Measurements from ENCODE around the gene COQ10A. TPM values are rescaled to one million over a fixed set of nuclear protein-coding genes. Genes with fewer than 3 reads are reported as not detected.

COQ10A gene
- total RNA-seq, 1 donor from 2014 or later: 26.4 TPM

DNA sequence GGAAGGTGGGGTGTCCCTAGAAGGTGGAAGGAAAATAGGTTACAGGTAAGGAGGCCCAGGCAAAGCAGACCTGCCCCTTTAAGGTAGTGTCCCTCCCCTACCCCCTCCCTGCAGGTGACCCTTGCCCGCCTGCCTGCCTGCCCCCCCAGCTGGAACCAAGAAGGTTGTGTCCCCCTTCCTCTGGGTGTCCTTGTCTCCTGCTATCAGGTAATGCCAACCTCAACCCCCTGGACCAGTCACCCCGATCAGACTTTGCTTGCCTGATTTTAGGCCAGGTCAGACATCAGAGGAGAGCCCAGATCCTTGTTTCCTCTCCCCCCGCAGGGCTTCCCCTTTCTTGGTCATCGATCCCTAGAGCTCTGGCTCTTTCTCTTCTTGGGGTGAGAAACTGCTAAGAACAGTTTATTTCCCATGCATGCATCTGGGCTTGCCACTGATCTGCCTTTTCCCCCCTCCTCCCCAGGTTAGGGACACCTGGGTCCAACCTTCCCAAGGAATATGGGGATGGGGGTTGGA is 36.8 kb upstream of the COQ10A start, which contains the start of gene SLC39A5:
Gene SLC39A5, plus strand, starts transcription at position 136 of the 516 bp plus-strand sequence. CDS start 1,224 bp downstream, outside the sequence.
- no peaks in the 10 kb centered on the region for H3K27me3 Mint-ChIP-seq
- no peaks in the 10 kb centered on the region for H3K9me3 Mint-ChIP-seq
- TF ChIP-seq, protein P1, sequence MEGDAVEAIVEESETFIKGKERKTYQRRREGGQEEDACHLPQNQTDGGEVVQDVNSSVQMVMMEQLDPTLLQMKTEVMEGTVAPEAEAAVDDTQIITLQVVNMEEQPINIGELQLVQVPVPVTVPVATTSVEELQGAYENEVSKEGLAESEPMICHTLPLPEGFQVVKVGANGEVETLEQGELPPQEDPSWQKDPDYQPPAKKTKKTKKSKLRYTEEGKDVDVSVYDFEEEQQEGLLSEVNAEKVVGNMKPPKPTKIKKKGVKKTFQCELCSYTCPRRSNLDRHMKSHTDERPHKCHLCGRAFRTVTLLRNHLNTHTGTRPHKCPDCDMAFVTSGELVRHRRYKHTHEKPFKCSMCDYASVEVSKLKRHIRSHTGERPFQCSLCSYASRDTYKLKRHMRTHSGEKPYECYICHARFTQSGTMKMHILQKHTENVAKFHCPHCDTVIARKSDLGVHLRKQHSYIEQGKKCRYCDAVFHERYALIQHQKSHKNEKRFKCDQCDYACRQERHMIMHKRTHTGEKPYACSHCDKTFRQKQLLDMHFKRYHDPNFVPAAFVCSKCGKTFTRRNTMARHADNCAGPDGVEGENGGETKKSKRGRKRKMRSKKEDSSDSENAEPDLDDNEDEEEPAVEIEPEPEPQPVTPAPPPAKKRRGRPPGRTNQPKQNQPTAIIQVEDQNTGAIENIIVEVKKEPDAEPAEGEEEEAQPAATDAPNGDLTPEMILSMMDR (conservative IDR thresholded peaks at IDR 0.05): no peak
- DNase-seq (ENCODE audit: extremely low spot score, unreplicated experiment): no peak
- H3K4me1 Mint-ChIP-seq (ENCODE audit: unreplicated experiment): peaks cover 11% of the 10 kb centered on the region
- no peaks in the 10 kb centered on the region for H3K36me3 Mint-ChIP-seq
- peak within 1 kb of the TSS; percentile 86 for H3K27ac Mint-ChIP-seq
- peak within 1 kb of the TSS; percentile 61 for H3K4me3 Mint-ChIP-seq

DNA sequence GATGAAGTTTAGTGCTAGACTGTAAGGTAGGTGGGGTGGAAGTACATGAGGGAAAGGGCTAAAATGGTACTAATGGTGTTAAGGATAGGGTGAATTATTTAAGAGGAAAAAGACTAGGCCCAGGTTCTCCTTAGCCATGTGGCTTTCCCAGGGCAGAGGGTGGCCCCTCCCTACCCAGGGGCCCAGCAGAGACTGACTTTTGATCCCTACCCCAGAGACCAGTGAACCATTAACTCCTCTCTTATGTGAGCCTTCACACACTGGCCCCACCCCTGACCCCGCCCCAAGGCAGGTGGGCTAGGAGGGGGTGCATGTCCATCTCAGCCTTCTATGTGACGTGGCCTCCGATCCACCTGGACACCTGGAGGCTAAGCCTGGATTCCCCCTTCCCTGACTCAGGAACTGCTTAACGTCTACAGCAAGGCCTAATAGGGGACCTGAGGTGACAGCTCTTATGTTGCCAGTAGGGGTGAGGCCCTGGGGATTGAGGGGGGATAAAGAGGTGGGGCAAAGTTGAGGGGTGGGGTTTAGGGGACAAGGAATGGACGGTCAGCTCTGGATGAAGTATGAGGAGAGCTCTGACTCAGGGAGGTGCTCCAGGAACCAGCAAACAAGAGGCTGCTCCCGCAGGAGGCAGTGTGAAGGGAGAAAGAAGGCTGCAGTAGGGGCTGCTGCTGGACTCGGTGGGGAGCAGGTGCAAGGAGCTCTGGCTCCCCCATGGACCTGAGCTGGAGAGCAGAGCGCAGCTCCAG is 36.1 kb upstream of the COQ10A start:
- TF ChIP-seq, protein P1 (conservative IDR thresholded peaks at IDR 0.05): no peak
- Mint-ChIP-seq H3K9me3 (no peaks in the 10 kb centered on the region), H3K27ac (peak overlapping the region; percentile 86), H3K27me3 (no peaks in the 10 kb centered on the region), H3K4me3 (peak overlapping the region; percentile 61), H3K4me1 (ENCODE audit: unreplicated experiment) (peaks cover 5% of the 10 kb centered on the region), H3K36me3 (no peaks in the 10 kb centered on the region)
- DNase-seq (ENCODE audit: extremely low spot score, unreplicated experiment): no peak

DNA sequence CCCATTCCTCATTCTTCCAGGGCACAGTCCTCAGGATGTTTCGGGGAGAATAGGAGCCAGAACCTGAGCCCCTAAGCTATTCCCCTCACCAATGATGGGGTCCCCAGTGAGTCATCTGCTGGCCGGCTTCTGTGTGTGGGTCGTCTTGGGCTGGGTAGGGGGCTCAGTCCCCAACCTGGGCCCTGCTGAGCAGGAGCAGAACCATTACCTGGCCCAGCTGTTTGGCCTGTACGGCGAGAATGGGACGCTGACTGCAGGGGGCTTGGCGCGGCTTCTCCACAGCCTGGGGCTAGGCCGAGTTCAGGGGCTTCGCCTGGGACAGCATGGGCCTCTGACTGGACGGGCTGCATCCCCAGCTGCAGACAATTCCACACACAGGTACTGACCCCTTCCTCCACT is 35.6 kb upstream of the COQ10A start:
- Mint-ChIP-seq H3K4me1 (ENCODE audit: unreplicated experiment) (peaks cover 5% of the 10 kb centered on the region), H3K27ac (peak overlapping the region; percentile 86), H3K4me3 (no peak overlapping the region), H3K9me3 (no peaks in the 10 kb centered on the region), H3K27me3 (no peaks in the 10 kb centered on the region), H3K36me3 (no peaks in the 10 kb centered on the region)
- DNase-seq (ENCODE audit: extremely low spot score, unreplicated experiment): no peak
- TF ChIP-seq, protein P1 (conservative IDR thresholded peaks at IDR 0.05): no peak

DNA sequence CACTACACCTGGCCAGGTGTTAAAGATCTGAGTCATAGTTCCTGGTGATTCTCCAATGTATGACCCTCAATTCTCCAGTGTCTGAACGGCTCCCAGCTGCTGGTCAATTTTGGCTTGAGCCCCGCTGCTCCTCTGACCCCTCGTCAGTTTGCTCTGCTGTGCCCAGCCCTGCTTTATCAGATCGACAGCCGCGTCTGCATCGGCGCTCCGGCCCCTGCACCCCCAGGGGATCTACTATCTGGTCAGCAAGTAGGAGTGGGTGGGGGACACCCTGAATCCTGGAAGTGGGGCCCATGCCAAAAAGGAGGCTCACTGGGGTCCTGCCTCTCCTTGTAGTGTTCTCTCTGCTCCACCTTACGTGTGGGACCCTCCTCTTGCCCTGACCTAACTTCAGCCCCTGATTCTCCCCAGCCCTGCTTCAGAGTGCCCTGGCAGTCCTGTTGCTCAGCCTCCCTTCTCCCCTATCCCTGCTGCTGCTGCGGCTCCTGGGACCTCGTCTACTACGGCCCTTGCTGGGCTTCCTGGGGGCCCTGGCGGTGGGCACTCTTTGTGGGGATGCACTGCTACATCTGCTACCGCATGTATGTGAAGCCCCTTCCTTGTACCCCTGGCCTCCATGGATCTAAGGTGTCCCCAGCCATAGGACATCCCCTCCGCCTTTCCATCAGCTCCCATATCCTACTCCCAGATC is 31.9 kb upstream of the COQ10A start:
- H3K27me3 Mint-ChIP-seq: no peaks in the 10 kb centered on the region
- H3K4me1 Mint-ChIP-seq (ENCODE audit: unreplicated experiment): peaks cover 5% of the 10 kb centered on the region
- no peaks in the 10 kb centered on the region for H3K9me3 Mint-ChIP-seq
- DNase-seq (ENCODE audit: extremely low spot score, unreplicated experiment): no peak
- H3K27ac Mint-ChIP-seq: no peak overlapping the region
- H3K36me3 Mint-ChIP-seq: no peaks in the 10 kb centered on the region
- no peak overlapping the region for H3K4me3 Mint-ChIP-seq
- TF ChIP-seq, protein P1 (conservative IDR thresholded peaks at IDR 0.05): no peak

DNA sequence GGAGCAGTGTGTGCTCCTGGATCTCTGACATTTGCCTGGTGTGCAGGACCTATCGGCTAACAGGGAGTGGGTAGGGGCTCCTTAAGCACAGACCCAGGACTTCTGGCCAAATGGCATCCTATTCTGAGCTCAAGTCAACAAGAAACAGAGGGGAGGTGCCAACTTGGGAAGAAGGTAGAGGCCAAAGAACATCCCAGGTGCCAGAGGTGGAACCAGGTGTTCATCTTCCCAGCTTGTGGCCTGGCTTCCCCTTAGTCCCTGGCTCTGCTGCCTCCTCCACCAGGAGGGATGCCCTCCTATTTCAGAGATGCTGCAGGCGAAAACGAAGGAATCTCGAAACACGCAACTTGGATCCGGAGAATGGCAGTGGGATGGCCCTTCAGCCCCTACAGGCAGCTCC is 30.7 kb upstream of the COQ10A start:
- Mint-ChIP-seq H3K36me3 (no peaks in the 10 kb centered on the region), H3K4me1 (ENCODE audit: unreplicated experiment) (no peaks in the 10 kb centered on the region), H3K4me3 (no peak overlapping the region), H3K27me3 (no peaks in the 10 kb centered on the region), H3K27ac (no peak overlapping the region), H3K9me3 (no peaks in the 10 kb centered on the region)
- no peak for DNase-seq (ENCODE audit: extremely low spot score, unreplicated experiment)
- TF ChIP-seq, protein P1 (conservative IDR thresholded peaks at IDR 0.05): no peak
